ENCODE data around the gene MLLT10. TPM values are rescaled to one million over a fixed set of nuclear protein-coding genes. Genes with fewer than 3 reads are reported as not detected.
A peak's percentile ranks its signal among the peaks of the same experiment; 100 is the strongest.

Gene MLLT10
- total RNA-seq, 1 experiment from 2014 or later: 45.2 TPM

GRCh38 chr10:21530168-21530567 is 3.9 kb upstream of the MLLT10 start (continued):
- TF ChIP-seq REST (IDR thresholded peaks at IDR 0.05; ENCODE audit: low read depth) (no peak), CEBPB (IDR thresholded peaks at IDR 0.05; ENCODE audit: low read depth) (no peak)

GRCh38 chr10:21530641-21531040 is 3.4 kb upstream of the MLLT10 start:
- peak overlapping the region; percentile 91; the same call in 1 of the 2 replicates for H3K27ac ChIP-seq (ENCODE audit: low read depth, low read length)
- H3K4me3 ChIP-seq (replicated peaks in 1 of 2; ENCODE audit: low read depth in 1 of 2, low read length in 2 of 2): no peak overlapping the region
- DNase-seq (ENCODE audit: low read depth, low spot score): no peak
- intact Hi-C loops (cut with micrococcal nuclease): loop anchor here (5.0 kb wide), 1 partner anchor 358 kb away; no protein-coding TSS in a partner anchor
- ChIA-PET RAD21 (ENCODE audit: low non-redundant PET in 1 of 2, low total read pairs in 2 of 2, uncharacterized antibody in 2 of 2, unreplicated experiment in 2 of 2) (no interaction called here), POLR2A (no interaction called here), CTCF (interaction anchor here (1.0 kb wide), 1 partner anchor 34 kb away, joined by 3 read pairs; no protein-coding TSS in a partner anchor)
- peaks cover 17 to 71% of the 10 kb centered on the region in 2 experiments; a peak in 3 of 4 replicates for H3K4me1 ChIP-seq (ENCODE audit: control insufficient read depth in 1 of 2, insufficient read depth in 2 of 2, low read length in 2 of 2)
- H3K27me3 ChIP-seq (ENCODE audit: insufficient read depth, low read length): no peaks in the 10 kb centered on the region
- no peak for ATAC-seq
- peak overlapping the region; percentile 88 for H3K4me2 ChIP-seq (ENCODE audit: low read length)
- peak overlapping the region; percentile 24 for H2AFZ ChIP-seq (ENCODE audit: low read depth, low read length, poor library complexity, severe bottlenecking)
- no peaks in the 10 kb centered on the region for H3K36me3 ChIP-seq (ENCODE audit: control insufficient read depth in 1 of 2, insufficient read depth in 2 of 2, low read length in 2 of 2)
- no peaks in the 10 kb centered on the region for H4K20me1 ChIP-seq (ENCODE audit: insufficient read depth)
- H3K9ac ChIP-seq (ENCODE audit: low read length): peak overlapping the region; percentile 1; the same call in 1 of the 2 replicates
- peaks cover 6% of the 10 kb centered on the region for H3K79me2 ChIP-seq (ENCODE audit: insufficient read depth, low read length)
- no peak for TF ChIP-seq POLR2A (IDR thresholded peaks at IDR 0.05; ENCODE audit: borderline replicate concordance, extremely low read depth, insufficient read depth, insufficient read length)
- TF ChIP-seq EZH2 (IDR thresholded peaks at IDR 0.05): no peak
- no peak for TF ChIP-seq ELF1 (IDR thresholded peaks at IDR 0.05; ENCODE audit: borderline replicate concordance, low read depth)
- TF ChIP-seq ZBTB33 (IDR thresholded peaks at IDR 0.05; ENCODE audit: extremely low read depth, insufficient replicate concordance, low read length): no peak
- TF ChIP-seq RAD21 (IDR thresholded peaks at IDR 0.05; ENCODE audit: low read depth): no peak
- TF ChIP-seq SIN3A (IDR thresholded peaks at IDR 0.05; ENCODE audit: low read depth): no peak
- no peak for TF ChIP-seq MAX (IDR thresholded peaks at IDR 0.05)
- TF ChIP-seq JUND (IDR thresholded peaks at IDR 0.05): no peak
- TF ChIP-seq ATF3 (IDR thresholded peaks at IDR 0.05): no peak
- TF ChIP-seq SRF (IDR thresholded peaks at IDR 0.05; ENCODE audit: low read depth): no peak
- no peak for TF ChIP-seq POLR2AphosphoS5 (IDR thresholded peaks at IDR 0.05; ENCODE audit: low read depth, low read length)
- TF ChIP-seq CTCF (IDR thresholded peaks at IDR 0.05 in 2 of 3, conservative IDR thresholded peaks at IDR 0.05 in 1 of 3; ENCODE audit: borderline replicate concordance in 1 of 3, insufficient read depth in 1 of 3, low read depth in 2 of 3, low read length in 2 of 3): no peak
- no peak for TF ChIP-seq YY1 (IDR thresholded peaks at IDR 0.05; ENCODE audit: extremely low read depth, insufficient replicate concordance, low read depth, low read length)
- TF ChIP-seq FOSL1 (IDR thresholded peaks at IDR 0.05; ENCODE audit: low read depth): no peak
- BruUV-seq (replicated peaks): no TSS peak
- no peaks in the 10 kb centered on the region for H3K9me2 ChIP-seq (ENCODE audit: insufficient read depth)
- no peaks in the 10 kb centered on the region for H3K9me3 ChIP-seq (ENCODE audit: control insufficient read depth in 1 of 2, insufficient read depth in 1 of 2, low read depth in 1 of 2, low read length in 2 of 2)
